CD4-positive, alpha-beta T cell treated with Interleukin-6 at 100 ng/mL for 8 hours (primary cell): ENCODE results near the gene DEUP1.

Experiments
- DNase-seq: peaks from one replicate; pipeline ENCODE4 v3.0.0-alpha.2; 2020; ENCODE audit warnings: mixed read lengths, low spot score

The DEUP1 gene

GRCh38 chr11:93478841-93479240 is 148.3 kb downstream of the DEUP1 start:
- no peak for DNase-seq

DNA sequence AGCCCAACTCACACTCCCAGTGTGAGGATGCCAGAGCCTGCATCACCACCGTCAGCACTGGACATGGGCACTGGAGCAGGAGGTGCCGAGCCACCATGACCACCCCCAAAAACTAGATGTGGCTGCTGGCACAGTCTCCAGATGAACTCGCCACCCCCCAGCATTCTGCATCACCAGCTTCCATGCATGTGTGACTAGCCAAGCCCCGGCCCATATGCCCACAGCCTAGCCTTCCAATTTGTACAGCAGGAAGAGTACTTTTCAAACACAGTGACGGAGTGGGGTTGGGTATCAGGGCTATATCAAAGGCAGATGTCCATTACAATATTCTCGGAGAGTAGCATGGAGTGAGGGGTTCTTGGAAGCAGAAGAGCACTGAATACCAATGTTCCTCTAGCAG is 149.7 kb downstream of the DEUP1 start:
- no peak for DNase-seq

DNA sequence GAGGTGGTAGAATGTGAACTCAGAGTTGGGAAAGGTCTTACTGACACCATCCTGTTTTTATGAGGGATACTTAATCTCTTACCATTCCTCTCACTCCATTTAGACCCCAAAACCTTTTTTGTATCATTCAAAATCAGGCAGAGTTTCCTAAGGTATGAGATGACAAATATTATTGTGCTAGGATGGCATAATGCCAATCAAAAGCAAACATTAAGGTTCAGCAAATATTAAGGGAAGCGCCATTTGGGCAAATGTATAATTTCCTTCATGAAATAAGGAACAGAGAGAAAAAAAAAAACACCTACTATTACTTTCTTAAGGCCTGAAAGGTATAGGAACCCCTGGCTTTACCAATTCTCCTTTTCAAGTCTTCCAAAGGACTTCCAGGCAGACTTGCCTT is 150.2 kb downstream of the DEUP1 start:
- no peak for DNase-seq

GRCh38 chr11:93481279-93481678 is 150.7 kb downstream of the DEUP1 start:
- no peak for DNase-seq

DNA sequence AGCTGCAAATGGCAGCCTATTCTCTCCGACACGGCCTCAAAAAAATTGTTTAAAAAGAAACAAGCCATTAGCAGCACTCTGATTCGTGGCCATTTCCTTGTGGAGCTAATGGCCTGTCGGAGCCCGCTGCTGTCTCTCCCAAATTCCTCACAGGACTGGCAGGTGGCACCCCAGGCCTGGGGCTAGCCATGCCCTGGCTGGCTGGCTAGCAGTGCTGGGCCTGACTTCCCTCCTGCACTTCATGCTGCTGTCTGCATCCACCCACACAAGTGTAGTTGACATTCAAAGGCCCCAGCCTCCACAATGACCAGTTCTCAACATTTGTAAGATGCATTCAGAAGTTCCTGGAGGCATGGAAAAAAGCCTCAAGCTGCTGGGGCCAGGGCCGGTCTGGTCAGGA is 151.2 kb downstream of the DEUP1 start:
- DNase-seq, result no peak

GRCh38 chr11:93482556-93482955 is 152.0 kb downstream of the DEUP1 start:
- no peak for DNase-seq

GRCh38 chr11:93484716-93485115 is 154.2 kb downstream of the DEUP1 start:
- DNase-seq, result no peak

- no peak for DNase-seq
These were observed 155.4 kb downstream of the DEUP1 start for GRCh38 chr11:93485983-93486382.

GRCh38 chr11:93487032-93487483 is 156.5 kb downstream of the DEUP1 start:
- DNase-seq, result no peak
